Loucy (cell line): ENCODE results near the gene PITX1.
"Not testable (repeated sequence)": the region's sequence is repeated elsewhere in the genome, so short reads cannot be mapped to it uniquely, and the experiment has no call there.

ENCODE experiments used
- H2AFZ ChIP-seq: fragments of 200-600 bp; sonication (generic); 2 replicates; pipeline ENCODE4 v1.6.0; 2016; ENCODE audit warnings: antibody characterized with exemption, mild to moderate bottlenecking, low read length, moderate library complexity
- H3F3A ChIP-seq: fragments of 200-600 bp; 2 replicates; pipeline ENCODE4 v1.6.0; 2016; ENCODE audit warnings: antibody characterized with exemption, low read depth, mild to moderate bottlenecking
- H3K27me3 ChIP-seq: fragments of 200-600 bp; sonication (generic); 2 replicates; pipeline ENCODE4 v1.6.1; 2014; ENCODE audit warnings: low read length, mild to moderate bottlenecking; ENCODE audit not compliant: insufficient read depth, poor library complexity, severe bottlenecking
- H3K36me3 ChIP-seq: fragments of 200-600 bp; sonication (generic); 2 replicates; pipeline ENCODE4 v1.6.1; 2016; ENCODE audit warnings: low read length; ENCODE audit not compliant: insufficient read depth
- H3K4me1 ChIP-seq: fragments of 200-600 bp; sonication (generic); 2 replicates; pipeline ENCODE4 v1.5.1; 2014; ENCODE audit warnings: low read length, mild to moderate bottlenecking; ENCODE audit not compliant: insufficient read depth, poor library complexity, severe bottlenecking
- H3K4me2 ChIP-seq: fragments of 200-600 bp; sonication (generic); 2 replicates; pipeline ENCODE4 v1.6.0; 2014; ENCODE audit warnings: antibody characterized with exemption, low read length, low read depth, mild to moderate bottlenecking; ENCODE audit not compliant: poor library complexity, severe bottlenecking
- H3K4me3 ChIP-seq: fragments of 200-600 bp; sonication (generic); 2 replicates; pipeline ENCODE4 v1.5.1; 2014; ENCODE audit warnings: low read length, mild to moderate bottlenecking, mixed read lengths; ENCODE audit not compliant: poor library complexity, severe bottlenecking
- H3K79me2 ChIP-seq: fragments of 200-600 bp; sonication (generic); 2 replicates; pipeline ENCODE4 v1.6.1; 2014; ENCODE audit warnings: low read length; ENCODE audit not compliant: insufficient read depth
- H3K9ac ChIP-seq: fragments of 200-600 bp; sonication (generic); 2 replicates; pipeline ENCODE4 v1.6.0; 2014; ENCODE audit warnings: mild to moderate bottlenecking, low read depth, low read length, moderate library complexity; ENCODE audit not compliant: poor library complexity, severe bottlenecking
- H3K9me2 ChIP-seq: fragments of 200-600 bp; sonication (generic); replicated peaks from 2 replicates; pipeline ENCODE4 v1.6.1; 2016; ENCODE audit warnings: low read depth, low read length, mixed read lengths
- H3K9me3 ChIP-seq: fragments of 200-600 bp; sonication (generic); 2 replicates; pipeline ENCODE4 v1.6.1; 2014; ENCODE audit warnings: mild to moderate bottlenecking, antibody characterized with exemption, low read length, low read depth; ENCODE audit not compliant: insufficient read depth
- H4K20me1 ChIP-seq: fragments of 200-600 bp; sonication (generic); 2 replicates; pipeline ENCODE4 v1.6.0; 2014; ENCODE audit warnings: antibody characterized with exemption, low read length, mild to moderate bottlenecking; ENCODE audit not compliant: insufficient read depth, poor library complexity, severe bottlenecking
- CTCF ChIP-seq: fragments of 200-600 bp; sonication (generic); conservative IDR thresholded peaks from 2 replicates; pipeline ENCODE4 v1.5.1; 2014; ENCODE audit warnings: mild to moderate bottlenecking, antibody characterized with exemption, low read length
- EZH2phosphoT487 ChIP-seq: fragments of 200-600 bp; IDR thresholded peaks from 2 replicates; pipeline ENCODE4 v1.6.1; 2018; ENCODE audit warnings: antibody characterized with exemption, mild to moderate bottlenecking, moderate library complexity, borderline replicate concordance

Gene PITX1

DNA sequence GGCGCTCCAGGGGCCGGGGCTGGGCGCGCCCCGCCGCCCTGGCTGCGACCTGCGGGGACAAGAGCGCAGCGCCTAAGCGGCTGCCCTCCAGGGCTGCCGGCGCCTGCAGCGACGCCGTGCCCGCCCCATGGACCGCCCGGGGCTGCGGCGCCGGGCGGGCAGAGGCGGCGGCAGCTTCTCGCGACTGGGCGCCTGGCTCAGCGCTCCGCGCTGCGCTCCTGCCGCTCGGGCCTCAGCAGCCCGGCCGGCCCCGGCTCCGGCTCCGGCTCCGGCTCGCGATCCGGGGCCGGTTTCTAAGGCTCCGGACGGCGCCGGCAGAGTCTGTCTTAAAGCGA lies at the start of gene PITX1:
TSS of gene PITX1 (minus strand) at position 328 of the 335 bp plus-strand sequence. CDS start 347 bp downstream, outside the sequence.
- H3K4me1 ChIP-seq, result peaks cover 17% of the 10 kb centered on the region
- peak within 1 kb of the TSS; percentile 79 for H2AFZ ChIP-seq
- no peaks in the 10 kb centered on the region for H3K9me3 ChIP-seq
- peaks cover 17% of the 10 kb centered on the region for H4K20me1 ChIP-seq
- TF ChIP-seq EZH2phosphoT487, result no peak
- TF ChIP-seq CTCF, result no peak
- H3K79me2 ChIP-seq, result peaks cover 60% of the 10 kb centered on the region
- no peaks in the 10 kb centered on the region for H3F3A ChIP-seq
- H3K9me2 ChIP-seq, result no peaks in the 10 kb centered on the region
- H3K27me3 ChIP-seq, result peaks cover 17% of the 10 kb centered on the region
- peak within 1 kb of the TSS; percentile 88 for H3K4me3 ChIP-seq
- H3K36me3 ChIP-seq, result no peaks in the 10 kb centered on the region
- peak within 1 kb of the TSS; percentile 78 for H3K4me2 ChIP-seq
- peak within 1 kb of the TSS; percentile 80 for H3K9ac ChIP-seq

DNA sequence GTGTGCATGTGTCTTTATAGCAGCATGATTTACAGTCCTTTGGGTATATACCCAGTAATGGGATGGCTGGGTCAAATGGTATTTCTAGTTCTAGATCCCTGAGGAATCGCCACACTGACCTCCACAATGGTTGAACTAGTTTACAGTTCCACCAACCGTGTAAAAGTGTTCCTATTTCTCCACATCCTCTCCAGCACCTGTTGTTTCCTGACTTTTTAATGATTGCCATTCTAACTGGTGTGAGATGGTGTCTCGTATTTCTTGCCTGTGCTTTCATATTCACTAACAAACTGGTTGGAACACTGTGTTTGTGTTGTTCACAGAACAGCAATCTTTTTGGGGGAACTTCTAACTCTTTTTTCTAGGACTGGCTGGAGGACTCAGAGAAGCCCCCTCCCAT lies 49.3 kb upstream of the PITX1 start:
- H2AFZ ChIP-seq, H3K9me2 ChIP-seq, H3K9ac ChIP-seq, H3K36me3 ChIP-seq, H3K9me3 ChIP-seq, H3F3A ChIP-seq, H3K27me3 ChIP-seq, H3K4me3 ChIP-seq, H4K20me1 ChIP-seq, H3K79me2 ChIP-seq, H3K4me2 ChIP-seq, H3K4me1 ChIP-seq: not testable (repeated sequence)

GRCh38 chr5:135081240-135081639 lies 47.2 kb upstream of the PITX1 start:
- no peaks in the 10 kb centered on the region for H3K9me3 ChIP-seq
- no peaks in the 10 kb centered on the region for H3K9me2 ChIP-seq
- no peak for TF ChIP-seq EZH2phosphoT487
- TF ChIP-seq CTCF, result no peak

DNA sequence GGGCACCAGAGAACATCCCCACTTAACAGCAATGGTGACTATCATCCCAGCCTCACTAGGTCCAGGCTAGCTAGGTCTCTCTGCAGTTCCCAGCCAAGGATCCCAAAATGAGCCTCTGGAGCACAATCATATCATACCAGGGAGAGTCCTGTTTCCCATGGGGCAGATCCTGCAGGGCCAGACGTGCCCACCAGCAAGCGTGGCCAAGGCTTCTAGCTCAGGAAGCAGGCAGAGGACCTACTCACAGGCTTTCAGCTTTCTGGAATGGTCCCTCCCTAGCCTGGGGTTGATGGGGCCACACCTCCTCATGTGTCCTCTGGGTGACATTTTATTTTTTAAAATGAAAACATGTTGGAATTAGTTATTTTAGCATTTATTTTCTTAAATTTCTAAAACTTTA lies 45.7 kb upstream of the PITX1 start:
- Histone ChIP-seq H3K9me2 (no peaks in the 10 kb centered on the region), H3K4me2 (no peak overlapping the region)
- TF ChIP-seq EZH2phosphoT487 (no peak), CTCF (no peak)

More at GRCh38 chr5:135081240-135081639, 47.2 kb upstream of the PITX1 start:
- H3K9ac ChIP-seq, result no peak overlapping the region
- no peak overlapping the region for H2AFZ ChIP-seq
- H3K4me3 ChIP-seq, result no peak overlapping the region
- H3K36me3 ChIP-seq, result no peaks in the 10 kb centered on the region
- no peaks in the 10 kb centered on the region for H3K79me2 ChIP-seq
- no peaks in the 10 kb centered on the region for H4K20me1 ChIP-seq
- H3K4me2 ChIP-seq, result no peak overlapping the region
- H3F3A ChIP-seq, result no peaks in the 10 kb centered on the region
- H3K27me3 ChIP-seq, result no peaks in the 10 kb centered on the region
- no peaks in the 10 kb centered on the region for H3K4me1 ChIP-seq

More for the DNA sequence above, 45.7 kb upstream of the PITX1 start:
- H3K9me3 ChIP-seq, result no peaks in the 10 kb centered on the region
- no peak overlapping the region for H3K4me3 ChIP-seq
- no peaks in the 10 kb centered on the region for H4K20me1 ChIP-seq
- no peaks in the 10 kb centered on the region for H3F3A ChIP-seq
- H3K4me1 ChIP-seq, result no peaks in the 10 kb centered on the region
- no peak overlapping the region for H3K9ac ChIP-seq
- H3K36me3 ChIP-seq, result no peaks in the 10 kb centered on the region
- no peak overlapping the region for H2AFZ ChIP-seq
- no peaks in the 10 kb centered on the region for H3K27me3 ChIP-seq
- H3K79me2 ChIP-seq, result no peaks in the 10 kb centered on the region
